WTC11 (cell line): Measurements from ENCODE around the gene RFC4.

Experiments used
- AFF4 ChIP-seq: sonication (generic); formaldehyde crosslinking; IDR thresholded peaks from 2 replicates; pipeline ENCODE4 v1.8.1; 2023; ENCODE audit warnings: mild to moderate bottlenecking, missing genetic modification reagents, borderline replicate concordance
- CDX4 ChIP-seq: fragments of 250-450 bp; sonication (Bioruptor Pico); IDR thresholded peaks from 2 replicates; pipeline ENCODE4 v1.9.0; 2021; ENCODE audit warnings: moderate library complexity, mild to moderate bottlenecking, inconsistent platforms, borderline replicate concordance
- CTCF ChIP-seq: fragments of 200-600 bp; IDR thresholded peaks from 2 replicates; pipeline ENCODE4 v1.8.0; 2022; ENCODE audit warnings: antibody characterized with exemption
- EMX1 ChIP-seq: fragments of 250-450 bp; sonication (Bioruptor Pico); IDR thresholded peaks from 2 replicates; pipeline ENCODE4 v1.8.0; 2021; ENCODE audit warnings: mild to moderate bottlenecking
- GTF2I ChIP-seq: fragments of 250-450 bp; sonication (Bioruptor Pico); conservative IDR thresholded peaks from 2 replicates; pipeline ENCODE4 v1.4.0; 2021; ENCODE audit warnings: mild to moderate bottlenecking
- IRF2 ChIP-seq: sonication (generic); formaldehyde crosslinking; IDR thresholded peaks from 2 replicates; pipeline ENCODE4 v1.8.0; 2022; ENCODE audit warnings: low read depth, missing genetic modification reagents, borderline replicate concordance
- NFYB ChIP-seq: sonication (generic); formaldehyde crosslinking; conservative IDR thresholded peaks from 2 replicates; pipeline ENCODE4 v1.8.0; 2022; ENCODE audit warnings: low read depth, missing genetic modification reagents
- NR2C2 ChIP-seq: sonication (generic); formaldehyde crosslinking; IDR thresholded peaks from 2 replicates; pipeline ENCODE4 v1.8.0; 2022; ENCODE audit warnings: mild to moderate bottlenecking, missing genetic modification reagents
- RELA ChIP-seq: sonication (generic); formaldehyde crosslinking; IDR thresholded peaks from 2 replicates; pipeline ENCODE4 v1.8.1; 2022; ENCODE audit warnings: missing genetic modification reagents, mild to moderate bottlenecking, borderline replicate concordance
- TEAD4 ChIP-seq: sonication (generic); formaldehyde crosslinking; IDR thresholded peaks from 2 replicates; pipeline ENCODE4 v1.8.0; 2022; ENCODE audit warnings: mild to moderate bottlenecking, missing genetic modification reagents
- USF2 ChIP-seq: sonication (generic); formaldehyde crosslinking; IDR thresholded peaks from 2 replicates; pipeline ENCODE4 v1.8.1; 2023; ENCODE audit warnings: mild to moderate bottlenecking, missing genetic modification reagents, moderate library complexity

GRCh38 chr3:186825872-186826409 is 19.7 kb upstream of the RFC4 start:
- TF ChIP-seq IRF2 (CRISPR knock-in tag): no peak
- no peak for TF ChIP-seq AFF4
- TF ChIP-seq EMX1 (CRISPR knock-in tag): no peak
- TF ChIP-seq TEAD4 (CRISPR knock-in tag): no peak
- no peak for TF ChIP-seq NFYB (CRISPR knock-in tag)
- no peak for TF ChIP-seq RELA (CRISPR knock-in tag)
- no peak for TF ChIP-seq CTCF
- no peak for TF ChIP-seq GTF2I
- TF ChIP-seq CDX4 (CRISPR knock-in tag): no peak
- TF ChIP-seq USF2: no peak
- no peak for TF ChIP-seq NR2C2 (CRISPR knock-in tag)
